Nephron progenitor cell (in vitro differentiated cells): ENCODE results near the gene CHRNA4.

Experiments
- DNase-seq: peaks from one replicate; pipeline ENCODE4 v3.0.0; 2021
- H3K27ac Mint-ChIP-seq: 2 replicates; pipeline ENCODE4 v1.8.0; 2021; ENCODE audit warnings: mild to moderate bottlenecking, moderate library complexity, mixed read lengths
- H3K27me3 Mint-ChIP-seq: 2 replicates; pipeline ENCODE4 v1.8.0; 2021; ENCODE audit warnings: mild to moderate bottlenecking, low read depth, mixed read lengths; ENCODE audit not compliant: poor library complexity
- H3K36me3 Mint-ChIP-seq: 2 replicates; pipeline ENCODE4 v1.8.0; 2021; ENCODE audit warnings: low read depth, mixed read lengths
- H3K4me1 Mint-ChIP-seq: 2 replicates; pipeline ENCODE4 v1.8.0; 2021; ENCODE audit warnings: mixed read lengths
- H3K4me3 Mint-ChIP-seq: 2 replicates; pipeline ENCODE4 v1.8.0; 2021; ENCODE audit warnings: mild to moderate bottlenecking, moderate library complexity, mixed read lengths
- H3K9me3 Mint-ChIP-seq: 2 replicates; pipeline ENCODE4 v1.8.0; 2021; ENCODE audit warnings: mild to moderate bottlenecking, moderate library complexity, mixed read lengths
- TF ChIP-seq, protein P1 (sequence below): fragments of 200-600 bp; sonication (generic); IDR thresholded peaks from 2 replicates; pipeline ENCODE4 v1.5.0; 2021; ENCODE audit warnings: antibody characterized with exemption

Gene CHRNA4

GRCh38 chr20:63326314-63327230 is 34.6 kb downstream of the CHRNA4 start:
- H3K9me3 Mint-ChIP-seq, result peaks cover 3% of the 10 kb centered on the region
- TF ChIP-seq, protein P1, sequence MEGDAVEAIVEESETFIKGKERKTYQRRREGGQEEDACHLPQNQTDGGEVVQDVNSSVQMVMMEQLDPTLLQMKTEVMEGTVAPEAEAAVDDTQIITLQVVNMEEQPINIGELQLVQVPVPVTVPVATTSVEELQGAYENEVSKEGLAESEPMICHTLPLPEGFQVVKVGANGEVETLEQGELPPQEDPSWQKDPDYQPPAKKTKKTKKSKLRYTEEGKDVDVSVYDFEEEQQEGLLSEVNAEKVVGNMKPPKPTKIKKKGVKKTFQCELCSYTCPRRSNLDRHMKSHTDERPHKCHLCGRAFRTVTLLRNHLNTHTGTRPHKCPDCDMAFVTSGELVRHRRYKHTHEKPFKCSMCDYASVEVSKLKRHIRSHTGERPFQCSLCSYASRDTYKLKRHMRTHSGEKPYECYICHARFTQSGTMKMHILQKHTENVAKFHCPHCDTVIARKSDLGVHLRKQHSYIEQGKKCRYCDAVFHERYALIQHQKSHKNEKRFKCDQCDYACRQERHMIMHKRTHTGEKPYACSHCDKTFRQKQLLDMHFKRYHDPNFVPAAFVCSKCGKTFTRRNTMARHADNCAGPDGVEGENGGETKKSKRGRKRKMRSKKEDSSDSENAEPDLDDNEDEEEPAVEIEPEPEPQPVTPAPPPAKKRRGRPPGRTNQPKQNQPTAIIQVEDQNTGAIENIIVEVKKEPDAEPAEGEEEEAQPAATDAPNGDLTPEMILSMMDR, result no peak
- peaks cover under 1% of the 10 kb centered on the region for H3K36me3 Mint-ChIP-seq
- H3K4me1 Mint-ChIP-seq, result peaks cover 20% of the 10 kb centered on the region
- H3K4me3 Mint-ChIP-seq, result no peak overlapping the region
- DNase-seq, result no peak
- H3K27me3 Mint-ChIP-seq, result peaks cover 26% of the 10 kb centered on the region
- H3K27ac Mint-ChIP-seq, result no peak overlapping the region

GRCh38 chr20:63325554-63326313 is 35.4 kb downstream of the CHRNA4 start:
- DNase-seq, result no peak
- no peak overlapping the region for H3K27ac Mint-ChIP-seq
- TF ChIP-seq, protein P1, result no peak
- H3K4me1 Mint-ChIP-seq, result peaks cover 20% of the 10 kb centered on the region
- peaks cover 26% of the 10 kb centered on the region for H3K27me3 Mint-ChIP-seq
- no peaks in the 10 kb centered on the region for H3K9me3 Mint-ChIP-seq
- no peak overlapping the region for H3K4me3 Mint-ChIP-seq
- no peaks in the 10 kb centered on the region for H3K36me3 Mint-ChIP-seq

DNA sequence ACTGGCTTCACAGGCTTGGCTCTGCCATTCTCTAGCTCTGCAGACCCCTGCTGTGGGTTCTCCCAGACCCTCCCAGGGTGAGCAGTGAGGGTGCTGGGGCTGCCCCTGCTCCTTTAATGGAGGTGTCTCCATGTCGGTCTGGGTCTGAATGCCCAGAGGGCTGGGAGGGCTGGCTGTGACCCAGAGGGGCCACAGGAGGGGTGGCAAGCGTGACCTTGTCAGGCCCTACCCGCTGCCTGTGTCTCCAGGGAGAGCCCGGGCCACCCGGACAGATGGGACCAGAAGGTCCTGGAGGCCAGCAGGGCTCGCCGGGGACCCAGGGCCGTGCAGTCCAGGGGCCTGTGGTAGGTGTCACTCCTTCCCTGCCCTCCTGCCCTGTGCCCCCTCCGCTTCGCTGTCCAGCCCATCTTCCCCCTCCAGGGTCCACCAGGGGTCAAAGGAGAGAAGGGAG is 36.1 kb downstream of the CHRNA4 start:
- Mint-ChIP-seq H3K9me3 (no peaks in the 10 kb centered on the region), H3K4me3 (no peak overlapping the region), H3K4me1 (peaks cover 17% of the 10 kb centered on the region), H3K27ac (no peak overlapping the region), H3K27me3 (peaks cover 26% of the 10 kb centered on the region), H3K36me3 (no peaks in the 10 kb centered on the region)
- no peak for DNase-seq
- TF ChIP-seq, protein P1, result no peak

DNA sequence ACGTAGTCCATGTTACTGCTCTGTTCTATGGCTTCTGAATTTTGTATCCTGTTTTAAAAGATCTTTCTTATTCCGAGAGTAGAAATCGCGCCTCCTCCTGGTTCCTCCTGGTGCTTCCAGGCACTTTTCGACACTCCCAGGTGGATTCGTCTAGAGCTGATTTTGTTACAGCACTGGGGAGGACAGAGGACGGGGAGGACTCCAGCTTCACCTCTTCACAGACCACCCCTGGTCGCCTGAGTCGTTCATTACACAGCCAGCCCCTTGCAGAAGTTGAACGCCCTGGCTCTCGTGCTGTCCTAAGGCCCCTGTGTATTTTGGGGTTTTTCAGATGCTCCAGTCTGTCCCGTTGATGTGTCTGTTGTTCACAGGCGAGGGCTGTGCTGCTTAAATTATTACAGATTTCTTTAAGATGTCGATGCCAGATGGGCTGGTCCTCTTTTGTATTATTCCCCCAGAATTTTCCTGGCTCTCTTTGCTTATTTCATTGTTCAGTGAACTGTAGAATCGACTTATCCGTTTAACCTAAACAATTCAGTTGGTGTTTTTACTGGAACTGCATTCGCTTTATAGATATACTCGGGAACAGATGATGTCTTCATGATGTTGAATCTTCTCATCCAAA is 37.7 kb downstream of the CHRNA4 start:
- Mint-ChIP-seq H3K27me3 (peaks cover 26% of the 10 kb centered on the region), H3K9me3 (no peaks in the 10 kb centered on the region), H3K36me3 (no peaks in the 10 kb centered on the region), H3K27ac (no peak overlapping the region), H3K4me3 (no peak overlapping the region), H3K4me1 (peaks cover 17% of the 10 kb centered on the region)
- no peak for DNase-seq
- TF ChIP-seq, protein P1, result no peak

DNA sequence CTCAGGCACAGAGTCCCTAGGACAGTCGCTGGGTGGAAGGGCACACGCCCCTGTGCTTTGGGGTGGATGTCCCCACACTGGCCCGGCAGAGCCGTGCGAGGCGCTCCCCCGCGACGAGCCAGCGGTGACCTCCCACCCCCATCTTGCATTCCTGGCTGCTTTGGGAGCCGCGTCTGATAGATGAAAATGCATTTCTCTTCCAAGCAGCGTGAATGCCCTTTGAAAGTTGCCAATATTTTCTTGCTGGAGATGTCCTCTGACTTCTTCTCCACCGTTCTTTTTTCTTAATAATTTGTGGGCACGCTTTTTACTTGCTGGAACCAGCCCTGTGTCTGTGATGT is 38.2 kb downstream of the CHRNA4 start:
- TF ChIP-seq, protein P1, result no peak
- H3K36me3 Mint-ChIP-seq, result no peaks in the 10 kb centered on the region
- peaks cover 26% of the 10 kb centered on the region for H3K27me3 Mint-ChIP-seq
- no peaks in the 10 kb centered on the region for H3K9me3 Mint-ChIP-seq
- H3K4me1 Mint-ChIP-seq, result peaks cover 17% of the 10 kb centered on the region
- no peak for DNase-seq
- H3K4me3 Mint-ChIP-seq, result no peak overlapping the region
- no peak overlapping the region for H3K27ac Mint-ChIP-seq
